ENCODE data around the gene KRT84. TPM values are rescaled to one million over a fixed set of nuclear protein-coding genes. Genes with fewer than 3 reads are reported as not detected.

Gene KRT84
- total and polyA plus RNA-seq, 2 of the 4 experiments (the other 2 are of a cell fraction), result not detected

GRCh38 chr12:52360663-52361271, 24.7 kb downstream of the KRT84 start:
- Histone ChIP-seq H2BK120ac (ENCODE audit: low read depth, low read length) (no peak overlapping the region), H2BK5ac (ENCODE audit: low read depth, low read length, poor library complexity, severe bottlenecking) (no peak overlapping the region), H3K4ac (ENCODE audit: low read depth, low read length) (no peak overlapping the region), H2BK20ac (ENCODE audit: low read depth, low read length) (no peak overlapping the region), H3K27ac (ENCODE audit: insufficient read depth, low read length) (no peak overlapping the region), H3K14ac (replicated peaks; ENCODE audit: low read depth, low read length) (no peak overlapping the region), H4K5ac (ENCODE audit: low read depth, low read length) (no peak overlapping the region), H2AK5ac (ENCODE audit: low read depth, low read length) (no peak overlapping the region), H3K79me1 (ENCODE audit: low read depth in 1 of 2, low read length in 2 of 2) (no peaks in the 10 kb centered on the region), H3K4me2 (ENCODE audit: low read depth, low read length) (no peak overlapping the region), H3K9me3 (ENCODE audit: control insufficient read depth, insufficient read depth, low read length) (no peaks in the 10 kb centered on the region), H3K9me1 (ENCODE audit: insufficient read depth, low read length) (no peaks in the 10 kb centered on the region), H3K4me3 (ENCODE audit: insufficient read depth, low read depth, low read length) (no peak overlapping the region), H3K56ac (ENCODE audit: extremely low read depth, insufficient read depth, low read length) (no peak overlapping the region), H3K36me3 (ENCODE audit: control insufficient read depth, insufficient read depth, low read length) (no peaks in the 10 kb centered on the region), H3K23ac (ENCODE audit: low read depth, low read length) (no peak overlapping the region), H2AFZ (replicated peaks; ENCODE audit: low read length, poor library complexity) (no peak overlapping the region), H2AK9ac (replicated peaks; ENCODE audit: low read depth, low read length, poor library complexity) (no peak overlapping the region), H4K91ac (ENCODE audit: insufficient read depth, low read depth, low read length) (no peak overlapping the region), H4K20me1 (ENCODE audit: insufficient read depth, low read length) (no peaks in the 10 kb centered on the region), H3K4me1 (ENCODE audit: control insufficient read depth, insufficient read depth, low read length) (no peaks in the 10 kb centered on the region), H3K18ac (ENCODE audit: low read depth, low read length) (no peak overlapping the region), H3K27me3 (ENCODE audit: control insufficient read depth, insufficient read depth, low read length) (peaks cover 45% of the 10 kb centered on the region), H2BK15ac (ENCODE audit: low read depth, low read length) (no peak overlapping the region), H3K9ac (ENCODE audit: low read depth, low read length) (no peak overlapping the region), H4K8ac (ENCODE audit: low read depth in 2 of 2, low read length in 2 of 2) (no peak overlapping the region)
- POLR2A ChIA-PET (ENCODE audit: unreplicated experiment), result no interaction called here
- no peak for TF ChIP-seq ELK1 (IDR thresholded peaks at IDR 0.05; ENCODE audit: borderline replicate concordance, low read depth, low read length)
- TF ChIP-seq CTCF (conservative IDR thresholded peaks at IDR 0.05; ENCODE audit: low read depth, low read length), result no peak
- no peak for TF ChIP-seq CEBPB (IDR thresholded peaks at IDR 0.05; ENCODE audit: low read depth, low read length)
- no peak for TF ChIP-seq NFE2L2 (IDR thresholded peaks at IDR 0.05; ENCODE audit: low read depth, low read length)
- no peak for TF ChIP-seq RAD21 (IDR thresholded peaks at IDR 0.05; ENCODE audit: low read length)
- TF ChIP-seq RFX5 (IDR thresholded peaks at IDR 0.05; ENCODE audit: low read depth, low read length), result no peak
- no peak for TF ChIP-seq MXI1 (IDR thresholded peaks at IDR 0.05; ENCODE audit: borderline replicate concordance, low read depth, low read length)
- TF ChIP-seq RCOR1 (IDR thresholded peaks at IDR 0.05; ENCODE audit: insufficient replicate concordance, low read length), result no peak
- TF ChIP-seq USF2 (IDR thresholded peaks at IDR 0.05; ENCODE audit: low read depth, low read length), result no peak
- no peak for TF ChIP-seq FOS (IDR thresholded peaks at IDR 0.05; ENCODE audit: low read depth, low read length)
- DNase-seq, result no peak
- no peak for ATAC-seq (ENCODE audit: low read depth)
- no TSS peak for BruUV-seq (replicated peaks)
- no CpG with 5 or more reads among the region's 13 CpGs for WGBS, 2 experiments (ENCODE audit: extremely low coverage in 2 of 2, insufficient read length in 1 of 2)
- CTCF ChIA-PET, result interaction anchor here (0.8 kb wide), 1 partner anchor 12 kb away, joined by 5 read pairs; no protein-coding TSS in a partner anchor
- intact Hi-C loops (cut with micrococcal nuclease), result no loop called here
- in situ Hi-C loops (cut with MboI; ENCODE audit: low sequenced_read_pairs), result no loop called here
- dilution Hi-C loops (cut with HindIII; ENCODE audit: low sequenced_read_pairs, unreplicated experiment), result no loop called here
